Esophagus squamous epithelium (tissue), 4 donors: Measurements from ENCODE around the gene SAA4.
"Not testable (repeated sequence)": the region's sequence is repeated elsewhere in the genome, so short reads cannot be mapped to it uniquely, and the experiment has no call there.

ENCODE experiments used
- POLR2A ChIP-seq, 4 donors: fragments of 450-650 bp; IDR thresholded peaks; one replicate each; pipeline ENCODE4 v1.6.1; 2017; ENCODE audit warnings: antibody characterized with exemption in 4 of 4, mild to moderate bottlenecking in 4 of 4, moderate library complexity in 3 of 4
- TF ChIP-seq, protein P1 (sequence below), 6 experiments: fragments of 450-650 bp in 4 of 6; fragments of 200-600 bp in 2 of 6; sonication (generic) in 2 of 6; IDR thresholded peaks; one replicate each; pipeline ENCODE4 v1.5.1; 2016 to 2019; ENCODE audit warnings: antibody characterized with exemption in 6 of 6, mild to moderate bottlenecking in 4 of 6, moderate library complexity in 4 of 6

DNA sequence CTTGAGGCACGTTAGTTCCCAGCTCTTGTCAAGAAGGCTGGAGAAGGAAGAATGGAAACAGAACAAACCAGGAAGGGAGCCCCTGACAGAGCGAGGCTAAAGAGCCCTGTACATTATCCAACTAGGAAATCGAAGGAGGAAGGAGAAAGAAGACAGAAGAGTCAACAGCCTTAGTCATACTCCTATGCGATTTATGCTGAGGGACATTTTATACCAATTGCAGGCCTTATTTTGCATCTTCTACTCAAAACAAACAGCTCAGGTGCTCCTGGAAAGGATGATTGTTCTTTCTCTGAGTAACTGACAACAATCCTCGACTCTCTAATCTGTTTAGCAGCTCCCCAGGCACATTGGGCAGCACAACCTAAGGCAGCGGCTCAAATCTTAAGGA, 10.6 kb upstream of the SAA4 start:
- TF ChIP-seq, protein P1, sequence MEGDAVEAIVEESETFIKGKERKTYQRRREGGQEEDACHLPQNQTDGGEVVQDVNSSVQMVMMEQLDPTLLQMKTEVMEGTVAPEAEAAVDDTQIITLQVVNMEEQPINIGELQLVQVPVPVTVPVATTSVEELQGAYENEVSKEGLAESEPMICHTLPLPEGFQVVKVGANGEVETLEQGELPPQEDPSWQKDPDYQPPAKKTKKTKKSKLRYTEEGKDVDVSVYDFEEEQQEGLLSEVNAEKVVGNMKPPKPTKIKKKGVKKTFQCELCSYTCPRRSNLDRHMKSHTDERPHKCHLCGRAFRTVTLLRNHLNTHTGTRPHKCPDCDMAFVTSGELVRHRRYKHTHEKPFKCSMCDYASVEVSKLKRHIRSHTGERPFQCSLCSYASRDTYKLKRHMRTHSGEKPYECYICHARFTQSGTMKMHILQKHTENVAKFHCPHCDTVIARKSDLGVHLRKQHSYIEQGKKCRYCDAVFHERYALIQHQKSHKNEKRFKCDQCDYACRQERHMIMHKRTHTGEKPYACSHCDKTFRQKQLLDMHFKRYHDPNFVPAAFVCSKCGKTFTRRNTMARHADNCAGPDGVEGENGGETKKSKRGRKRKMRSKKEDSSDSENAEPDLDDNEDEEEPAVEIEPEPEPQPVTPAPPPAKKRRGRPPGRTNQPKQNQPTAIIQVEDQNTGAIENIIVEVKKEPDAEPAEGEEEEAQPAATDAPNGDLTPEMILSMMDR (IDR thresholded peaks at IDR 0.05): not testable (repeated sequence)
- not testable (repeated sequence) for TF ChIP-seq POLR2A (IDR thresholded peaks at IDR 0.05)
